GM04504 (cell line): ENCODE data around the gene DPEP3.

Source experiments
- DNase-seq: peaks from one replicate; pipeline ENCODE4 v3.0.0-alpha.2; 2012; ENCODE audit warnings: low read depth

Gene DPEP3

GRCh38 chr16:67966549-67967182 lies 13.6 kb downstream of the DPEP3 start:
- no peak for DNase-seq

- no peak for DNase-seq
Measured at GRCh38 chr16:67965668-67966548, 14.4 kb downstream of the DPEP3 start.

GRCh38 chr16:67964477-67965131 lies 15.7 kb downstream of the DPEP3 start:
- DNase-seq: no peak

GRCh38 chr16:67963662-67964321 lies 16.5 kb downstream of the DPEP3 start:
- DNase-seq: no peak

GRCh38 chr16:67963292-67963661 lies 17.0 kb downstream of the DPEP3 start:
- no peak for DNase-seq

- DNase-seq: no peak
Measured at GRCh38 chr16:67962135-67962534, 18.2 kb downstream of the DPEP3 start.

- no peak for DNase-seq
Measured at GRCh38 chr16:67961551-67961957, 18.7 kb downstream of the DPEP3 start.

- DNase-seq: no peak
Measured at GRCh38 chr16:67959536-67960329, 20.6 kb downstream of the DPEP3 start.

GRCh38 chr16:67957622-67958021 lies 22.7 kb downstream of the DPEP3 start:
- DNase-seq: no peak

GRCh38 chr16:67954421-67955196 lies 25.7 kb downstream of the DPEP3 start:
- DNase-seq: no peak

GRCh38 chr16:67953641-67954375 lies 26.5 kb downstream of the DPEP3 start:
- no peak for DNase-seq

- DNase-seq: no peak
Measured at GRCh38 chr16:67951485-67951884, 28.8 kb downstream of the DPEP3 start.

- no peak for DNase-seq
Measured at GRCh38 chr16:67950335-67950843, 29.9 kb downstream of the DPEP3 start.

GRCh38 chr16:67949645-67950044 lies 30.7 kb downstream of the DPEP3 start:
- DNase-seq: no peak

GRCh38 chr16:67948015-67948414 lies 32.3 kb downstream of the DPEP3 start:
- DNase-seq: no peak

GRCh38 chr16:67946966-67947558 lies 33.2 kb downstream of the DPEP3 start:
- DNase-seq: no peak

- no peak for DNase-seq
Measured at GRCh38 chr16:67946128-67946569, 34.1 kb downstream of the DPEP3 start.

- DNase-seq: no peak
Measured at GRCh38 chr16:67945392-67945933, 34.8 kb downstream of the DPEP3 start.
